ENCODE data around the gene LTC4S.

Gene LTC4S

DNA sequence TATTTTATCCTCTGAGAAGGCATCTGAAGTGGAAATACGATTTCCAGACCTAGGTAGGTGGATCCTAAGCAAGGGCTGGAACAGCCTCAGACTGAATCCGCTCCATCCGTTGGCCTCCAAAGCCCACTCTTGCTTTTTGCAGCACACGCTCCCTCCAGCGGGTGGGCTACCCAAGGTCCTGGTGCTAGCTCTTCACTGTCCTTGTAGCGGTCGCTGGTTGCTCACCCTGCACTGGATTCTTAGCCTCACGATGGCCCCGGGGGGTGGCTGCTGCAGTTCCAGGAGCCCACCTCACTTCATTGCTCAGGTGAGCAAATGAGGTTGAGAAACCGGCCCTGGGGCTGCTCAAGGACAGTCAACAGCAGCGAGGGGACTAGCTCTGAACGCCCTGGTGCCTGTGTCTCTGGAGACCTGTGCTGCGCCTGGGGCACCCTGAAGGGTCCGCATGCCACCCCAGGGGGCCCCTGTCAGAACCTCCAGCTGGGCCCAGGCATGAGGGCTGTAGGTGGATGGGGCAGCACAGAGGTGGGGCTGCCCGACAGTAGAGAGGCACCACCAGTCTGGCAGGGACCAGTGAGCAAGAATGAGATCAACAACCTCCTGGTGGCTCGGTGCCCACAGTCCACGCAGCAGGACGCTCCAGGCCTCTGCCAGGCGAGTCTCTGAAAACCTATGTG lies 8.6 kb downstream of the LTC4S start:
- Mint-ChIP-seq H3K27ac (no peak overlapping the region), H3K4me1 (peaks cover 13% of the 10 kb centered on the region), H3K36me3 (ENCODE audit: low read depth) (peaks cover 20% of the 10 kb centered on the region), H3K9me3 (no peaks in the 10 kb centered on the region), H3K27me3 (ENCODE audit: low read depth) (peaks cover 4% of the 10 kb centered on the region), H3K4me3 (peak overlapping the region in 1 of 3 experiments; percentile 64)
- TF ChIP-seq, protein P1, sequence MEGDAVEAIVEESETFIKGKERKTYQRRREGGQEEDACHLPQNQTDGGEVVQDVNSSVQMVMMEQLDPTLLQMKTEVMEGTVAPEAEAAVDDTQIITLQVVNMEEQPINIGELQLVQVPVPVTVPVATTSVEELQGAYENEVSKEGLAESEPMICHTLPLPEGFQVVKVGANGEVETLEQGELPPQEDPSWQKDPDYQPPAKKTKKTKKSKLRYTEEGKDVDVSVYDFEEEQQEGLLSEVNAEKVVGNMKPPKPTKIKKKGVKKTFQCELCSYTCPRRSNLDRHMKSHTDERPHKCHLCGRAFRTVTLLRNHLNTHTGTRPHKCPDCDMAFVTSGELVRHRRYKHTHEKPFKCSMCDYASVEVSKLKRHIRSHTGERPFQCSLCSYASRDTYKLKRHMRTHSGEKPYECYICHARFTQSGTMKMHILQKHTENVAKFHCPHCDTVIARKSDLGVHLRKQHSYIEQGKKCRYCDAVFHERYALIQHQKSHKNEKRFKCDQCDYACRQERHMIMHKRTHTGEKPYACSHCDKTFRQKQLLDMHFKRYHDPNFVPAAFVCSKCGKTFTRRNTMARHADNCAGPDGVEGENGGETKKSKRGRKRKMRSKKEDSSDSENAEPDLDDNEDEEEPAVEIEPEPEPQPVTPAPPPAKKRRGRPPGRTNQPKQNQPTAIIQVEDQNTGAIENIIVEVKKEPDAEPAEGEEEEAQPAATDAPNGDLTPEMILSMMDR (IDR thresholded peaks at IDR 0.05; ENCODE audit: unreplicated experiment in 3 of 3), result no peak

DNA sequence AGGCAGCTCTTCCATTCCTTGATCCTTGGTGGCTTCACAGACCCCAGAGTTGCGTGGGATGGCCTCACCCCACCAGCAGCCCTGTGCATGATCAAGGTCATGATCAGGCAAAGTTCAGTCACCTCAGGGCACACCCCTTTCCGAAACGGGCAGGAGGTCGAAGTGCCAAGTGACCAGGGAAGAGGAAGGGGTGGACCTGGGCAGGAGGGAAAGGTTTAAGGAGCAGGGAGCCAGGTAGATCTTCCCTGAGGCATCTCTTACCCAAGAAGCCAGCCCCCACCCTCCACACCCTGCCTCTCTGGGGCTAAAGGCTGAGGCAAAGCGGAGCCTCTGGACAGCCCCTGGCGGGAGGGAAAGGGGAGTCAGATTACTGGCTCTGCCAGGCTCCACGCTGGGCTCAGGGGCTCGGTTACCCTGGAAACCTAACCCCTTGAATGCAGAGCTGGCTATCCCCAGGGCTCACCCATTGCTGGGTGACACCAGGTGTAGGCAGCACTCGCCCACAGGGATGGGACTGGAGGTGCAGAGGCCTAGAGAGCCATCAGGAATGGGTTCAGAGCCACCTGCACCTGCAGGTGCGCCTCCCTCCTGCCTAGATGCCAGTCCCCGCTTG lies 9.3 kb downstream of the LTC4S start:
- H3K9me3 Mint-ChIP-seq, result no peaks in the 10 kb centered on the region
- H3K27ac Mint-ChIP-seq, result no peak overlapping the region
- H3K27me3 Mint-ChIP-seq (ENCODE audit: low read depth), result peaks cover 4% of the 10 kb centered on the region
- H3K4me3 Mint-ChIP-seq, result peak overlapping the region; percentile 47 to 64 (median 50)
- TF ChIP-seq, protein P1 (IDR thresholded peaks at IDR 0.05; ENCODE audit: unreplicated experiment in 3 of 3), result no peak
- peaks cover 17% of the 10 kb centered on the region for H3K36me3 Mint-ChIP-seq (ENCODE audit: low read depth)
- peaks cover 13% of the 10 kb centered on the region for H3K4me1 Mint-ChIP-seq

DNA sequence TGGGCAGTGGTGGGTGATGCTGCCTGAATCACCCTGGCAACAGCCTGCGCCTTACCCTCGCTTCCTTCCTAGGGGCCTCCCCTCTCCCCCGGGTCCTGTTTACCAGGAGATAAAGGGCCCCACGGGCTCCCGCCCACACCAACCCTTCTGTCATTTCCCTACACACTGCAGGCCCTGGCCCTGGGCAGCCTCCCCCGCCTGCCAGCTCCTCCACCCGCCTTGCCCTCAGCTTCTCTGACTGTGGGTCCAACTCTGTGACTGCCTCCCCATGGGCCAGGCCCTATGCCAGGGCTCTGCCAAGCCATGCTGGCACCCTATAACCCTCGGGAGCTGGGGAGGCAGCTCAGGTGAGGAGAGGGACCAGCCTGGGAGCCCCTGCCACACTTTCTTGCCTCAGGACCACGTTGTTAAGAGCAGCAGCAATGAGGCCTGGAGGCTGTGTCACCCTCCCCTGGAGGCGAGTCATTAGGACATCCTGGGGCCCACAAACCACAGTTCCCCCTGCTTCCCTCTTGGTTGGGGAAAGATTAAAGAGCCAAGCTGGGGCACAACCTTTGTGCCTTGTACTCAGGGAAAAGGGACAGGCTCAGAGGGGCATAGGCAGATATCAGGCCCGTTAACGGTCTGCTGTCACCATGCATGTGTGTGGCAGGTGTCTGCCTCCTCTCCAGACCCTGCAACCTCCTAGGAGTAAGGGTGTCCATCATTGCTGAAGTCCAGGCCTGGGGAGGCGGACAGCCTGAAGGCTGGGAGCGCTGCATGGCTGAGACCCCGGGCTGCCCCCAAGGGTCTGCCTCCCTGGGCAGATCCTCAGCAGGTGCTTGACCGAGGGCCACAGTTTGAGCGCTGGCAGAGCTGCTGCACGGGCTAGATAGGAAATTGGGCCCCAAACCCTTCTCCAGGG lies 10.1 kb downstream of the LTC4S start:
- Mint-ChIP-seq H3K36me3 (ENCODE audit: low read depth) (peaks cover 16% of the 10 kb centered on the region), H3K9me3 (no peaks in the 10 kb centered on the region), H3K4me1 (peaks cover 13% of the 10 kb centered on the region), H3K4me3 (peak overlapping the region; percentile 85 to 87 (median 85)), H3K27me3 (ENCODE audit: low read depth) (no peaks in the 10 kb centered on the region), H3K27ac (peak overlapping the region in 1 of 3 experiments; percentile 40)
- TF ChIP-seq, protein P1 (IDR thresholded peaks at IDR 0.05; ENCODE audit: unreplicated experiment in 3 of 3), result no peak

DNA sequence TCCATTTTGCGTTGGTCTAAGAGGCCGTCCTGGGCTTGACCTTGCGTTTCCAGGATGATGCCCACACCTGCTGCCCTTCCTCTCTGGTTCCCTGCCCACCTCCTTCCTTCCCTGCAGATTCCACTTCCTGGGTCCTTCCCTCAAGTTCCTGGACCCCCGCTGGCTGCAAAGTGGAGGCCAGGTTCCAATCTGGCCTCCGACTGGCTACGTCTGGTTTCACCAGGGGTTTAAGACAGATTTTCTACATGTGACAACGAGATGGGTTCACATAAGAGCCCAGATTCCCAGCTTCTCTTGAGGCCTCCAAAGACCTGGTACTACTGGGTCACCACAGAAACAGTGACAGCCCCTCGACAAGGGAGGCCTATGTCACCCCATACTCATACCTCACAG lies 10.8 kb downstream of the LTC4S start:
- Mint-ChIP-seq H3K4me3 (peak overlapping the region; percentile 85 to 87 (median 85)), H3K36me3 (ENCODE audit: low read depth) (peaks cover 10% of the 10 kb centered on the region), H3K4me1 (peaks cover 13% of the 10 kb centered on the region), H3K27ac (peak overlapping the region; percentile 33 to 78 (median 33)), H3K9me3 (no peaks in the 10 kb centered on the region), H3K27me3 (ENCODE audit: low read depth) (no peaks in the 10 kb centered on the region)
- TF ChIP-seq, protein P1 (IDR thresholded peaks at IDR 0.05; ENCODE audit: unreplicated experiment in 3 of 3), result no peak

DNA sequence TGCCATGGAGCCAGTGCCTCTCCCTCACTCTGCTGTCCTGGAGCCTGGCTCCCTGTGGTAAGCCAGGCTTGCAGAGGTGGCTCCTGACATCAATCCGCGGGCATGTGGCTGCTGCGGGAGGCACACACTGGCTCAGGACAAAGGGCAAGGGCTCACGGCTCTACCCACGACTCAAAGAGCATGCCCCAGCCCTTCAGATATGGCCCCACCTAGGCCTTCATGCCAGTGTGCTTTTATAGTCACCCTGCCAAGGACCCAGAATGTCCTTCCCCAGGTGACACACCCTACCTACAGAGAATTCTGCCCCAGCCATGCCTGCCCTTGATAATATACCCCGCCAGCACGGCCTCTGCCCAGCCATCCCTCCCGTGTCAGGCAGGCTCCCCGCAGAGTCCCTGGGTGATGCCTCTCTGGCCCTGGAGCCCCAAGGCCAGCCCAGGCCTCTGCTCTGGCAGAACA lies 11.3 kb downstream of the LTC4S start:
- Mint-ChIP-seq H3K27ac (peak overlapping the region in 2 of 3 experiments; percentile 33 to 78), H3K9me3 (no peaks in the 10 kb centered on the region)

More for the DNA sequence above, 11.3 kb downstream of the LTC4S start:
- Mint-ChIP-seq H3K4me1 (peaks cover 13% of the 10 kb centered on the region), H3K4me3 (peak overlapping the region; percentile 85 to 87 (median 85)), H3K36me3 (ENCODE audit: low read depth) (peaks cover 8% of the 10 kb centered on the region), H3K27me3 (ENCODE audit: low read depth) (no peaks in the 10 kb centered on the region)
- TF ChIP-seq, protein P1 (IDR thresholded peaks at IDR 0.05; ENCODE audit: unreplicated experiment in 3 of 3), result no peak
